GM12865 (cell line): ENCODE results near the gene NFKB1.

Experiments
- DNase-seq: peaks from one replicate; pipeline ENCODE4 v3.0.0; 2010; ENCODE audit warnings: low read depth
- H3K4me3 ChIP-seq: 2 replicates; pipeline ENCODE4 v1.5.1; 2011; ENCODE audit warnings: mild to moderate bottlenecking, low read depth, low read length, control low read depth
- TF ChIP-seq, protein P1 (sequence below): IDR thresholded peaks from 2 replicates; pipeline ENCODE4 v1.5.1; 2011; ENCODE audit warnings: low read length, control low read depth, low read depth, inconsistent platforms; ENCODE audit not compliant: insufficient read depth; ENCODE audit errors: missing control alignments

NFKB1 gene

DNA sequence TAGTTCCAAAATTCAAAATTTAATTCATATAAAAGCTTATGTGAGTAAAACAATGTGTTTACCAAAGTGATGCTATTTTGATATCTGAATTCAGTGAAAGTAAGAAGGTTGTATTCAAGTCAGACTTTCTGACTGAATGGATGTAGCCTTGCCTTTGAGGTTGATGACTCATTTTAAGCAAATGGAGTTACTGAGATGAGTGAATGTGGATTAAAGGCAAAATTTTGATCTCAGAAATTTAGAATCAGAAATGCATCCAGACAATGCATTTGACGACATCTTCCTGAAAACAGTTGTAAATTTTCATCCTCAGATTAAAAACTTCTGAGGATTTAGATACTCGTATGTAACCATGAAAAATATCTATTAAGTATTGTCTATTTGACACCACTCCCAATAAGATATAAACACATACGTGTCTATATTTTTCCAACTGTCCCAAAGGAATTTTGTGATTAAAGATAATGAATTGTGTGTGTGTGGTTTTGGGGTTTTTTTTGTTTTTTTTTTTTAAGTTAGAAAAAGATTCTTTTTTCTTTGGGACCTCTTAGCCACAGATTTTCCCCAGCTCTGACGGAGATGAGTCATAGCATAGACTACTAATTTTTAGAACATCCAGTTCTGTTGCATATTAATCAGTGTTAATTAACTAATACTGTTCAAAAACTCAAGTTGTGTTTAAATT is 34.4 kb downstream of the NFKB1 start:
- DNase-seq: peak; percentile 60
- H3K4me3 ChIP-seq: no peak overlapping the region
- TF ChIP-seq, protein P1, sequence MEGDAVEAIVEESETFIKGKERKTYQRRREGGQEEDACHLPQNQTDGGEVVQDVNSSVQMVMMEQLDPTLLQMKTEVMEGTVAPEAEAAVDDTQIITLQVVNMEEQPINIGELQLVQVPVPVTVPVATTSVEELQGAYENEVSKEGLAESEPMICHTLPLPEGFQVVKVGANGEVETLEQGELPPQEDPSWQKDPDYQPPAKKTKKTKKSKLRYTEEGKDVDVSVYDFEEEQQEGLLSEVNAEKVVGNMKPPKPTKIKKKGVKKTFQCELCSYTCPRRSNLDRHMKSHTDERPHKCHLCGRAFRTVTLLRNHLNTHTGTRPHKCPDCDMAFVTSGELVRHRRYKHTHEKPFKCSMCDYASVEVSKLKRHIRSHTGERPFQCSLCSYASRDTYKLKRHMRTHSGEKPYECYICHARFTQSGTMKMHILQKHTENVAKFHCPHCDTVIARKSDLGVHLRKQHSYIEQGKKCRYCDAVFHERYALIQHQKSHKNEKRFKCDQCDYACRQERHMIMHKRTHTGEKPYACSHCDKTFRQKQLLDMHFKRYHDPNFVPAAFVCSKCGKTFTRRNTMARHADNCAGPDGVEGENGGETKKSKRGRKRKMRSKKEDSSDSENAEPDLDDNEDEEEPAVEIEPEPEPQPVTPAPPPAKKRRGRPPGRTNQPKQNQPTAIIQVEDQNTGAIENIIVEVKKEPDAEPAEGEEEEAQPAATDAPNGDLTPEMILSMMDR: no peak

DNA sequence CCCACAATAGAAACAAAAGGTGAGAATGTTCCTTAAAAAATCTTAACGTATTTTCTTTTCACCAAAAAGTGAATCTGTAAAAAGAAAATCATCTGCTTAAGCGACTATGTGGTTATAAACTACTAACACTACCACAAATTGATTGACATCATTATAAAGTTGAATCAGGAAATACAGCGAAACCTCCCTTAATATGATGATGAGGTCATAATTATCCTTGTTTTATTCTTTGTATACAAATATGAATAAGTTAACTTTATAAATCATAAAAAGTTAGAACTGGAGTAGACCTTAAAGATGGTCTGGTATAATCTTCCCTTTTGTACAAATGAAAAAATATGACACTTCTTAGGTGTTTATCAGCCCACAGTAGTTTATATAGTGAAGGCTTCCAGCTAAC is 35.6 kb downstream of the NFKB1 start:
- no peak for DNase-seq
- TF ChIP-seq, protein P1: no peak
- no peak overlapping the region for H3K4me3 ChIP-seq

DNA sequence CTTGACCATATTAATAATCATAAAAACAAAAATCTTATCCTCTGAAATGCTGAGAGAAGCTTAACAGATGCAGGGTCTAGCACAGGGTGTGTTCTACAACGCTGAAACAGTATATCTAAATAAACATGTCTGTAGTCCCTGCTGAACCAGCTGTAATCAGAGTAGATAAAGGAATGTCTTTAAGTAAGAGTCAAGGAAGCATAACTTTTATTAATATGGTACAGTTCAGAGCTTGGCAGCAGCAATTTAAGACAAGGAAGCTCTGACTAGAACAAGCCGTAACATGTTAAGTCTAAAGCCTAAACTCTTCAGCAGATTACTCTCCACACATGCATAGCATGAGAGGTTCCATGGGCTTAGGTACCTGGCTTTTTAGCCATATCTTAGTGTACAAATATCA is 36.1 kb downstream of the NFKB1 start:
- TF ChIP-seq, protein P1: no peak
- DNase-seq: no peak
- no peak overlapping the region for H3K4me3 ChIP-seq

DNA sequence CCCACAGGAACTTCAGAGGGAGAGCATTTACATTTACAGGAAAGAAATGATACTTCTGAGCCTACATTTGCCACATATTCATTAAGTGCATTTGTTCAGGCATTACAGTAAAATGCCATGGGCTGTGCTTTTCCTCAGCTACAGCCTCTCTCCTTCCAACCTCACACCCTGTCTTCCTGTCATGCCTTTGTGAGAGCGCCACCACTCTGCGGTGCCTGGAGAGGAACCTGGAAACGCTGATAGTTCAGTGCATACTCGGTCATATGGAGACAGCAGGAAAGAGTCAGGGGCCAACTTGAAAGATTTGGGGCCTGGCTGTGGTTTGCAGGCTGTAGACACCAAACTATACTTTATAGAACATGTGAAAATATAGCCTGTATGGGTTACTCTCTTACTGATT is 40.5 kb downstream of the NFKB1 start:
- peak; percentile 33 for DNase-seq
- TF ChIP-seq, protein P1: peak; percentile 7
- no peak overlapping the region for H3K4me3 ChIP-seq

DNA sequence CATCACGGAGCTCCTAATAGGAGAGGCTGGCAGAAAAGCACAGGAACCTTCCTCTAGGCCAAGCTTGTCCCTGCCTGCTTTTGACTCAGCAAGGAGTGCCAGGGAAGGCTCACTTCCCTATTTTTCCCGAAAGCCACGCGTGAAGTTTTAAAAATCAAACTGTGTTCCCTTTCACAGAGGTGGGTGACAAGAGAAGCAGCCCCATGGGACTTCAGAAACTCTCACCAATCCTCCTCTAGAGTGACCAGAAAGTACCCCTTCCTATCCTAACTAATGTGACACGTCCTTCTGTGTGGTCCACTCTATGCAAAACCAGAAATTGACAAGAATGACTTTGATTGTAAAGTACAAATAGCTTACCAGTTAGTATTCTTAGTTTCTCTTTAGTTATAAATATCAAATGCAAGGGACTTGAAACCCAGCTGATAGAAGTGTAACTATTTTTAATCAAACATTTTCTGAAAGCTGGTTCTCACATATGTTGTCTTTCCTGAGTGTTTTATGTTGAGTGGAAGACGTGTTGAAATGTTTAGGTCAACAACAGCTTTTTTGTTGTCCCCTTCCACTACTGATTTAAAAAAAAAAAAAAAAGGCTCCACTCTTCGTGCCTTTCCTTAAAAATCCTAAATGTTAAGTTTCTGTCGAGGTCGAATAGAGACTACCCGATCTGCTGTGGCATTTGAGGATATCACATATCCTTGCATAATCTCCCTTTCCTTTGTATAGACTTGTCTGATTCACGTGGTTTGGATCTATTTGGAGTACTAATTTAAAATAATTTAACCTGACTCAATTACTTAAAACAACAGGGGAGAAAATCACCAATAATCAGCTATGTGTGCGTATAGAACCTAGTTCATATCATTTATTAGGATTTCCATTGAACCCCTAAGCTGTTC is 42.1 kb downstream of the NFKB1 start:
- H3K4me3 ChIP-seq: no peak overlapping the region
- TF ChIP-seq, protein P1: no peak
- peak; percentile 74 for DNase-seq

DNA sequence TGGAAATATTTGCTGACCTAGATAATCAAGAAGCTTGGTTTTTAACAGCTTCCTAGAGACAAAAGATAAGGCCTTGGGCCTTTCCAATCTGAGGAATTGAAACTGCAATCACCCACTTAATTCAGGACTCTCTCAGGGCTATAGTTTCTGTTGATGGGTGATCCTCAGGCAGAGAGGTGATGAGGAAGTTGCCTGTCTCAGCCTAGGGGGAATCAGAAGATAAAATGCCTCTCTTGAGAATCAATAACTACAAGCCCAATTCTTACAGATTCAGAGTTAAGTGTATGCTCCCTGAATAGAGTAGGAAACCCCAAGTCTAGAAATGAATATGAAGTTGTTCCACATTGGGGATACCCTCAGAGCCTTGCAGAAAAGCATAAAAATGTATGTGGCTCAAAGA is 45.5 kb downstream of the NFKB1 start:
- TF ChIP-seq, protein P1: no peak
- H3K4me3 ChIP-seq: no peak overlapping the region
- DNase-seq: peak; percentile 42
